ENCODE results near the gene NRG2. TPM values are rescaled to one million over a fixed set of nuclear protein-coding genes. Genes with fewer than 3 reads are reported as not detected.

Gene NRG2
- polyA plus RNA-seq, 3 donors, result 1.3 to 1.9 (median 1.7) TPM

DNA sequence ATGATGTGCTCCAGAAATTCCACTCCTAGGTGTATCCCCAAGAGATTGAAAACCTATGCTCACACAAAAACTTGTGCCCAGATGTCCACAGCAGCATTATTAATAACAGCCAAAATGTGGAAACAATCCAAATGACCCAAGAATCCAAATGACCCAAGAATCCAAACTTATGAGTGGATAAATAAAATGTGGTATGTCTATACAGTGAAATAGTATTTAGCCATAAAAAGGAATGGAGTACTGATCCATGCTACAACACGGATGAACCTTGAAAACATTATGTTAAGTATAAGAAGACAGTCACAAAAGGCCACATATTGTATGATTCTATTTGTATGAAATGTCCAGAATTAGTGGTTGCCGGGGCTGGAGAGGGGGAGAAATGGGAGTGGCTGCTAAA is 167.1 kb downstream of the NRG2 start:
- no peak for DNase-seq (ENCODE audit: extremely low read depth in 1 of 11, low read depth in 9 of 11, low spot score in 4 of 11)

GRCh38 chr5:139872851-139873794 is 170.0 kb downstream of the NRG2 start:
- no peak for DNase-seq (ENCODE audit: extremely low read depth in 1 of 11, low read depth in 9 of 11, low spot score in 4 of 11)

- DNase-seq (ENCODE audit: extremely low read depth in 1 of 11, low read depth in 9 of 11, low spot score in 4 of 11), result no peak
Measured at GRCh38 chr5:139872052-139872766, 170.9 kb downstream of the NRG2 start.

- DNase-seq (ENCODE audit: extremely low read depth in 1 of 11, low read depth in 9 of 11, low spot score in 4 of 11), result no peak
Measured at GRCh38 chr5:139871614-139872013, 171.5 kb downstream of the NRG2 start.

- DNase-seq (ENCODE audit: extremely low read depth in 1 of 11, low read depth in 9 of 11, low spot score in 4 of 11), result no peak
Measured at GRCh38 chr5:139870677-139871076, 172.4 kb downstream of the NRG2 start.

GRCh38 chr5:139869042-139869790 is 173.9 kb downstream of the NRG2 start:
- no peak for DNase-seq (ENCODE audit: extremely low read depth in 1 of 11, low read depth in 9 of 11, low spot score in 4 of 11)

- no peak for DNase-seq (ENCODE audit: extremely low read depth in 1 of 11, low read depth in 9 of 11, low spot score in 4 of 11)
Measured at GRCh38 chr5:139867581-139867980, 175.5 kb downstream of the NRG2 start.

DNA sequence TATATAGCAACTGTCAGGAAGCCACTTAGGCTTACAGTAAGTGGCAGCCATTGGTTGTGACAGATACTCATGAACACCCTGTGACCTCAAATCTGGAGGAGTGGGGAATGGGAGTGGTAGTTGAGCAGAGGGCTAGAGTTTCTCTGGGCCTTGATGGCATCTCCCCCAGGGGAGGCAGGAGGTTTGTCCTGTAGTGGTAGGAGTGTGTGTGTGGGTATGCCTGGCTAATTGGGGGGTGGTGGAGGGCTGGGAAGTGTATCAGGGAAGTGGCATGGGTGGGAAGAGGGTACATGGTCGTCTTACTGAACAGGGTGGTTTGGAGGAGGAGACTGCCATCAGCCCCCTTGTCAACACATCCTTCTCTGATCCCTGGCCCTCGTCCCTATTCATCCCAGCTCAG is 176.0 kb downstream of the NRG2 start:
- no peak for DNase-seq (ENCODE audit: extremely low read depth in 1 of 11, low read depth in 9 of 11, low spot score in 4 of 11)

DNA sequence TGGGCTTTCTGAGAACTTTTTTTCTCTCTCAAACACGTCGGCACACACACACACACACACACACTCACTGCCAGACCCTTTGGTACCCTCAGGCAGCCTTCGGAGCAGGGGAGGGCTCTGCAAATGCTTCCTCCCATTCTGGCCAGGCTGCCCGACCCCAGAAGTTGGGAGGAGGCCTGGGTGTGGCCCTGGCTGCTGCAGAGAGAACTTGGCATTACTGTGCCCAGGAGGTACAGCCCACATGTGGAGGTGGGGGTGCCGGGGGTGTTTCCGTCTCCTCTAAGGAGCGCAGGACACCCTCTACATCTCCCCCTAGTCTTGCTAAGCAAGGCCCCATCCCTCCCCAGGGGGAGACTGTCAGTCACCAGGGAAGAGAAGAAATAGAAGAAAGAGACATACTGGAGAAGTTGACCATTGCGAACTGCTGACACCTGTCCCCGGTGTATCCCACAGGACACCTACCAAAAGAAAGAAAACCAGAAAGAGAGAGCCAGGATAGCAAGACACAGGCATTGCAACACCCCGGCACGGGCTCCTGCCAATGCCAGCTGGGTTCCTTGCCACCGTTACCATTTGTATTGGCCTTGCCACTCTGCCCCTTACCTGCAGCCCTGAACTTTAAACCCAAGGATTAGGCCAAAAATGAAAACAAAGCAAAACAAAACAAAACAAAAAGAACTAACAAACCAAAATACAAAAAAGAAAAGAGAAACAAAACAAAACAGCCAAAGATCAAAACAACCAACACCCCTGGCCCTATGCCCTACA is 178.2 kb downstream of the NRG2 start:
- DNase-seq (ENCODE audit: extremely low read depth in 1 of 11, low read depth in 9 of 11, low spot score in 4 of 11), result no peak

- peak in 7 of 11 donors; percentile 54 to 60 (median 58) for DNase-seq (ENCODE audit: extremely low read depth in 1 of 11, low read depth in 9 of 11, low spot score in 4 of 11)
Measured at GRCh38 chr5:139863855-139864558, 179.1 kb downstream of the NRG2 start.

- no peak for DNase-seq (ENCODE audit: extremely low read depth in 1 of 11, low read depth in 9 of 11, low spot score in 4 of 11)
Measured at GRCh38 chr5:139863361-139863760, 179.7 kb downstream of the NRG2 start.

GRCh38 chr5:139862803-139863202 is 180.3 kb downstream of the NRG2 start:
- DNase-seq (ENCODE audit: extremely low read depth in 1 of 11, low read depth in 9 of 11, low spot score in 4 of 11), result no peak

GRCh38 chr5:139862313-139862712 is 180.8 kb downstream of the NRG2 start:
- DNase-seq (ENCODE audit: extremely low read depth in 1 of 11, low read depth in 9 of 11, low spot score in 4 of 11), result no peak

DNA sequence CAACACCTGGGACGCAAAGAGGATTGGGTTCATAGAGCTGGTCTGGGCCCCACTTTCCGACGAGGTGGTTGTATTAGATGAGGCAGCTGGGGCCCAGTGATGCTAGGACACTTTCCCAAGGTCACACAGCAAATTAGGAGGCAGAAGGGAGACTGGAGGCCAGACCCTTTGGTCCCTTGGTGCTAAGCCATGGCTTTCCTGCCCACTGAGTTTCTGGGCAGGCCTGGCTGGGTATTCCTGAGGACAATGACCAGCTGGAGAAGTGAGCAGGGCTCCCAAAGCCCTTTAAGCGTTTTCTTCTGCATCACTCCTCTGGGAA is 181.3 kb downstream of the NRG2 start:
- no peak for DNase-seq (ENCODE audit: extremely low read depth in 1 of 11, low read depth in 9 of 11, low spot score in 4 of 11)

DNA sequence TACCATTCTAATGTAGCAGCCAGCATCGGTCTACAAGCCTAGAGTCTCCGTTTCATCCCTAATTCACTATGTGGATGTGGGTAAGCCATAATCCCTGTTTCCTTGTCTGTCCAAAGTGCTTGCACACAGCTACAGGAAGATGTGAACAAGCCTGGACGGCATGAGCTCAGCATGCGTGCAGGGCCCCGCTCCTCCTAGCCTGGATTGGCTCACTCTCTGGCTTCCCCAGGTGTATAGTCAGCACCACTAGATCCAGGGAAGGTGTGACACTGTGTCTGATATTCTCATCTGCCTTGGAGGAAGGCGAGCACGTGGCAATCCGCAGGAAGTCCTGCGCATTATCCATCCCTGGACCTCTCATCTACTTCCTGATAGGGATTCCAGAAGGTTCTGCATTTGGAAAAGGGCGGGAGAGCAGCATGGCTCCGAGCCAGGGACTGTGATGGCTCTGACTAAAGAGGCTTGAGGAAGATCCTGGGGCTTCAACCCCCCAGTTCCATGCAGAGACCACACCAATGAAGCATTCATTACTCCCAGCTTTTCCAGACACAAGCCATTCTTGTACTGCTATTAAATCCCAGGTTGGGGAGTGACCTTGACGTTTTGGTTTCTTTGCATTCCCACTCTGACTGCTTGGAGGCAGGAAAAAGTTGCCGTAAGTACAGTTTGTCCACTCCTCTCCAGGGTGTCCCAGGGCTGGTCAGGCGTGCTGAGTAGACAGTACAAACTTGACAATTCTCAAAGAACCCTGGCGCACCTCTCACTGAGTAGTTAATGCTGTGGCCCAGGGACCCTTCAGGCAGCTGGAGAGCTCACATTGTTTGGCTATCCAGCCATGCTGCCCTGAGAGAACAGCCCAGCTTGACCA is 181.8 kb downstream of the NRG2 start:
- no peak for DNase-seq (ENCODE audit: extremely low read depth in 1 of 11, low read depth in 9 of 11, low spot score in 4 of 11)

DNA sequence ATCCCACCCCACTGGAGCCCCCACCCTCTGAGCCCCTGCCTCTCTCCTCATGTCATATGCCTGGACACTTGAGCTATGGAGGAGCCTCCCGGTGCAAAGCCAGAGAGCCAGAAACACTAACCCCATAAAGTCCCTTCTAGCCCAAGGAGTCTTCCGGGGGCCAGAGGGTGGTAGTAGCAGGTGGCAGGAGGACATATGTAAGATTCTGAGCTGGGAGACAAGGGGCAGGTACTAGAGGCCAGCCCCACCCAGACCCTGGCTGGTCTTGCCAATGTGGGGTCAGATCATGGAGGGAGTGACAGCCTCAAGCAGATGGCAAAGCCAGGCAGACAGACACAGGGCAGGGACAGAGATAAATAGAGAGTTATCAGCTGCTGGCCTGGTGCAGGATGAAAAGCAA is 184.1 kb downstream of the NRG2 start:
- no peak for DNase-seq (ENCODE audit: extremely low read depth in 1 of 11, low read depth in 9 of 11, low spot score in 4 of 11)

DNA sequence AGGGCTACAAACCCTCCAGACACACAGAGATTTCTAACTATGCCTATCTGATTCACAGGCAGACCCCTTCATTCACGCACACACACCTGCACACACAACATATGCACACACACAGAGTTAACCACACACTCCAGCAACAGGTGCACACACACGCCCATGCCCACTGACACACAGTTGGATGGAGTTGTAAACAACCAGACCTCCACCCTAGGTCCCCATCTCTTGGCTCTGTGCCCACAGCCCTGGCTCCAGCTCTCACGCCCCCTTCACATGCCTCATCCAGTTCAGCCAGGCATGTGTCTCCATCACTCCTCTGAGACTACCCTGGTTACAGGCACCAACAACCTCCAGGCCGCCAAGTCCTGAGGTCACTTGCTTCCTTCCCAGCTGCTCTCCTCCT is 186.4 kb downstream of the NRG2 start:
- DNase-seq (ENCODE audit: extremely low read depth in 1 of 11, low read depth in 9 of 11, low spot score in 4 of 11), result no peak
